ENCODE results near the gene DLEU7.

DNA sequence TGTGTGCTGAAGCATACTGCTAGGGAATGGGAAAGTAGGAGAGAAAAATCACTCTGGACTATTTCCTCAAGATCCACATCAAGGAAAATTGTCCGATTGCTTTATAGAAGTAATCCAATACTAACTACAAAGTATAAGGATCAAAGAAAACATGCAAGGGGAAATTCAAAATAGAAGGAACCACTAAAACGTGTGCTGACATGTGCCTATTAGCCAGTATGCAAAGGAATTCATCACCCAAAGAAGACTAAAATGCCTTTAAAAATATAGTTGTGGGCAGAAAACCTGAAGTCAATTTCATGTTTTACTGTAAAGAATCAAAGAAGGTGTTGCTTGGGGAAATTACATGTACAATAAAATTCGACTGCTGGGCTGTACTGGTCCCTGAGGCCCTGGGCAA, 14.3 kb downstream of the DLEU7 start:
- TF ChIP-seq CTCF (IDR thresholded peaks at IDR 0.05) (no peak), POLR2A (IDR thresholded peaks at IDR 0.05) (no peak)

Data from testis (tissue), 2 donors.